KMS-11 (cell line): Measurements from ENCODE around the gene MTMR10.

Experiments
- H2AFZ ChIP-seq: fragments of 200-600 bp; sonication (generic); 2 replicates; pipeline ENCODE4 v1.6.1; 2016; ENCODE audit warnings: antibody characterized with exemption, mixed run types, low read depth
- H3K27ac ChIP-seq: fragments of 200-600 bp; sonication (generic); 2 replicates; pipeline ENCODE4 v1.6.1; 2016; ENCODE audit warnings: mild to moderate bottlenecking, mixed run types
- H3K27me3 ChIP-seq: fragments of 200-600 bp; sonication (generic); 2 replicates; pipeline ENCODE4 v1.6.1; 2017; ENCODE audit warnings: mild to moderate bottlenecking, low read depth, mixed run types, moderate library complexity; ENCODE audit not compliant: insufficient read depth
- H3K36me3 ChIP-seq: fragments of 200-600 bp; sonication (generic); 2 replicates; pipeline ENCODE4 v1.6.1; 2017; ENCODE audit warnings: mild to moderate bottlenecking, mixed run types; ENCODE audit not compliant: insufficient read depth
- H3K4me1 ChIP-seq: fragments of 200-600 bp; sonication (generic); 2 replicates; pipeline ENCODE4 v1.6.1; 2016; ENCODE audit warnings: mild to moderate bottlenecking, low read depth, mixed run types; ENCODE audit not compliant: poor library complexity, severe bottlenecking
- H3K4me2 ChIP-seq: fragments of 200-600 bp; sonication (generic); 2 replicates; pipeline ENCODE4 v1.7.0; 2016; ENCODE audit warnings: mild to moderate bottlenecking, mixed run types
- H3K4me3 ChIP-seq: fragments of 200-600 bp; sonication (generic); IDR thresholded peaks from 2 replicates; pipeline ENCODE4 v1.6.1; 2017; ENCODE audit warnings: low read depth, low read length, mixed read lengths; ENCODE audit not compliant: insufficient read depth
- H3K79me2 ChIP-seq: fragments of 200-600 bp; sonication (generic); 2 replicates; pipeline ENCODE4 v1.6.1; 2016; ENCODE audit warnings: low read depth, mixed run types; ENCODE audit not compliant: insufficient read depth
- H3K9ac ChIP-seq: fragments of 200-600 bp; sonication (generic); 2 replicates; pipeline ENCODE4 v1.6.1; 2016; ENCODE audit warnings: mild to moderate bottlenecking, mixed run types
- H4K20me1 ChIP-seq: fragments of 200-600 bp; sonication (generic); 2 replicates; pipeline ENCODE4 v1.6.1; 2016; ENCODE audit warnings: mild to moderate bottlenecking, mixed run types; ENCODE audit not compliant: insufficient read depth
- CTCF ChIP-seq: fragments of 200-600 bp; sonication (generic); conservative IDR thresholded peaks from 2 replicates; pipeline ENCODE4 v1.6.1; 2017; ENCODE audit warnings: low read depth, mild to moderate bottlenecking, antibody characterized with exemption, low read length, moderate library complexity, mixed read lengths

MTMR10 gene

GRCh38 chr15:30992249-30992864 lies 929 bp upstream of the MTMR10 start:
- peak overlapping the region; percentile 74 for H2AFZ ChIP-seq
- H3K79me2 ChIP-seq: peaks cover 31% of the 10 kb centered on the region; the same call in 1 of the 2 replicates
- peak overlapping the region; percentile 53 for H3K4me2 ChIP-seq
- H3K4me1 ChIP-seq: peaks cover 39% of the 10 kb centered on the region
- H3K27me3 ChIP-seq: no peaks in the 10 kb centered on the region
- no peak for TF ChIP-seq CTCF
- H3K4me3 ChIP-seq: no peak overlapping the region
- peak overlapping the region; percentile 69 for H3K27ac ChIP-seq
- H3K9ac ChIP-seq: peak overlapping the region; percentile 81
- no peaks in the 10 kb centered on the region for H3K36me3 ChIP-seq
- no peaks in the 10 kb centered on the region for H4K20me1 ChIP-seq

GRCh38 chr15:30990446-30991254 lies 778 bp downstream of the MTMR10 start:
- H3K4me1 ChIP-seq: peaks cover 52% of the 10 kb centered on the region
- TF ChIP-seq CTCF: no peak
- H2AFZ ChIP-seq: peak overlapping the region; percentile 71
- no peaks in the 10 kb centered on the region for H3K27me3 ChIP-seq
- peaks cover 40% of the 10 kb centered on the region for H3K79me2 ChIP-seq
- H3K9ac ChIP-seq: peak overlapping the region; percentile 81; the same call in 1 of the 2 replicates
- peak overlapping the region; percentile 91 for H3K4me2 ChIP-seq
- H3K27ac ChIP-seq: peak overlapping the region; percentile 69
- no peaks in the 10 kb centered on the region for H4K20me1 ChIP-seq
- H3K36me3 ChIP-seq: no peaks in the 10 kb centered on the region
- H3K4me3 ChIP-seq: no peak overlapping the region

GRCh38 chr15:30990036-30990435 lies 1.4 kb downstream of the MTMR10 start:
- Histone ChIP-seq H3K9ac (peak overlapping the region; percentile 81; the same call in 1 of the 2 replicates), H4K20me1 (no peaks in the 10 kb centered on the region), H3K79me2 (peaks cover 44% of the 10 kb centered on the region), H2AFZ (no peak overlapping the region), H3K4me3 (no peak overlapping the region), H3K4me2 (peak overlapping the region; percentile 91), H3K4me1 (peaks cover 53% of the 10 kb centered on the region), H3K27ac (peak overlapping the region; percentile 69; the same call in 1 of the 2 replicates), H3K27me3 (no peaks in the 10 kb centered on the region), H3K36me3 (no peaks in the 10 kb centered on the region)
- TF ChIP-seq CTCF: no peak

GRCh38 chr15:30985081-30985531 lies 6.3 kb downstream of the MTMR10 start:
- Histone ChIP-seq H3K9ac (no peak overlapping the region), H3K27ac (no peak overlapping the region), H4K20me1 (no peaks in the 10 kb centered on the region), H3K4me2 (no peak overlapping the region), H3K36me3 (no peaks in the 10 kb centered on the region; the same call in 1 of the 2 replicates), H2AFZ (no peak overlapping the region), H3K4me3 (no peak overlapping the region), H3K27me3 (no peaks in the 10 kb centered on the region), H3K79me2 (peaks cover 61% of the 10 kb centered on the region), H3K4me1 (peaks cover 48% of the 10 kb centered on the region)
- no peak for TF ChIP-seq CTCF
